ENCODE measurements around the gene SVEP1. TPM values are rescaled to one million over a fixed set of nuclear protein-coding genes. Genes with fewer than 3 reads are reported as not detected.
"Not testable (repeated sequence)": the region's sequence is repeated elsewhere in the genome, so short reads cannot be mapped to it uniquely, and the experiment has no call there.

SVEP1 gene
- total RNA-seq, 1 experiment from 2014 or later: not detected

GRCh38 chr9:110426052-110426709, 153.4 kb downstream of the SVEP1 start:
- Histone ChIP-seq H3K9me3 (ENCODE audit: low read length) (no peaks in the 10 kb centered on the region), H2AFZ (ENCODE audit: low read length) (no peak overlapping the region), H3K9ac (ENCODE audit: low read length) (no peak overlapping the region), H3K36me3 (ENCODE audit: insufficient read depth, low read length) (no peaks in the 10 kb centered on the region), H3K4me2 (ENCODE audit: low read depth, low read length, poor library complexity, severe bottlenecking) (no peak overlapping the region), H4K20me1 (ENCODE audit: insufficient read depth, low read depth, low read length) (no peaks in the 10 kb centered on the region), H3K27me3 (ENCODE audit: low read length) (no peaks in the 10 kb centered on the region), H3K27ac (ENCODE audit: low read length) (no peak overlapping the region), H3K79me2 (ENCODE audit: low read length) (no peaks in the 10 kb centered on the region), H3K4me1 (ENCODE audit: low read length) (no peaks in the 10 kb centered on the region), H3K9me2 (replicated peaks; ENCODE audit: insufficient read depth, low read length) (no peaks in the 10 kb centered on the region), H3K4me3 (ENCODE audit: low read length) (no peak overlapping the region)
- no peak for DNase-seq

- H4K20me1 ChIP-seq (ENCODE audit: insufficient read depth, low read depth, low read length): no peaks in the 10 kb centered on the region
- H3K4me3 ChIP-seq (ENCODE audit: low read length): no peak overlapping the region
Measured at GRCh38 chr9:110414471-110414870, 165.1 kb downstream of the SVEP1 start.

DNA sequence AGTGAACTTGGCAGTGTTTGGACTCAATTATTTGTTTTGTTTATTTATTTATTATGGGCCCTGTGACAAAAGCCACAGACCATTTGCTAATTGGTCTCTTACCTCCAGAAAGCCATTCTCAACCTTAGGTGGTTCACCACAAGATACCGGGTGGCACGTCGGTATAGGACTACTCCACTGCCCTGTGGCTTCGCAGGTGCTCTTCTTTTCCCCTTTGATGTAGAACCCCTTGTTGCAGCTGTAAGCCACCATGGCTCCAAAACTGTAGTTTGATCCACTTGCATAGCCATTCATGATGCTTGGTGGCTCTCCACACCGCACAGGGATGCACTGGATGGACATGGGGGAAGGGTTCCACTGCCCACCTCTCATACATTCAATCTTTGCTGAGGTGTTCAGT, 168.6 kb downstream of the SVEP1 start:
- no peaks in the 10 kb centered on the region for H3K4me1 ChIP-seq (ENCODE audit: low read length)

More at GRCh38 chr9:110414471-110414870, 165.1 kb downstream of the SVEP1 start:
- Histone ChIP-seq H3K79me2 (ENCODE audit: low read length) (no peaks in the 10 kb centered on the region), H3K36me3 (ENCODE audit: insufficient read depth, low read length) (no peaks in the 10 kb centered on the region), H3K4me1 (ENCODE audit: low read length) (no peaks in the 10 kb centered on the region), H3K27me3 (ENCODE audit: low read length) (no peaks in the 10 kb centered on the region), H3K27ac (ENCODE audit: low read length) (no peak overlapping the region), H3K9me2 (replicated peaks; ENCODE audit: insufficient read depth, low read length) (no peaks in the 10 kb centered on the region), H3K9ac (ENCODE audit: low read length) (no peak overlapping the region), H3K4me2 (ENCODE audit: low read depth, low read length, poor library complexity, severe bottlenecking) (no peak overlapping the region), H2AFZ (ENCODE audit: low read length) (no peak overlapping the region), H3K9me3 (ENCODE audit: low read length) (no peaks in the 10 kb centered on the region)
- DNase-seq: no peak

DNA sequence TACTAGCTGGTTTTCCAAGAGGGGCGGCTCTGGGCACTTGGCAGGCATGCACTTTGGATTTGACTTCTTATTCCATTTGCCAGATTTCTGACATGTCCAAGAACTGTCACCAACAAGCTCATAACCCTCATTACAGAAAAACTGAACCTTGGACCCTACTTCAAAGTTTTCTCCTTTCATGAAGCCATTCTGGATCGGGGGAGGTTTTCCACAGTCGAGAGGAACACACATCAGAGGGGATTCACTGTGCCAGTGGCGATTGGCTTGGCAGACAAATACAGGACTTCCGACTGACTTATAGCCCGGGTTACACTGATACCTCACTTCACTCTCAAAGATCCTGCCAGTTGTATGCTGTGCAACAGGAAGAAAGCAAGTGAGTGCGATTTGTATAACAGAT, 170.9 kb downstream of the SVEP1 start:
- no peaks in the 10 kb centered on the region for H3K9me2 ChIP-seq (replicated peaks; ENCODE audit: insufficient read depth, low read length)
- no peaks in the 10 kb centered on the region for H3K27me3 ChIP-seq (ENCODE audit: low read length)
- H3K9me3 ChIP-seq (ENCODE audit: low read length): no peaks in the 10 kb centered on the region
- no peak overlapping the region for H3K9ac ChIP-seq (ENCODE audit: low read length)
- no peaks in the 10 kb centered on the region for H3K36me3 ChIP-seq (ENCODE audit: insufficient read depth, low read length)
- no peaks in the 10 kb centered on the region for H3K79me2 ChIP-seq (ENCODE audit: low read length)
- H3K4me1 ChIP-seq (ENCODE audit: low read length): no peaks in the 10 kb centered on the region
- no peaks in the 10 kb centered on the region for H4K20me1 ChIP-seq (ENCODE audit: insufficient read depth, low read depth, low read length)
- no peak for DNase-seq
- H2AFZ ChIP-seq (ENCODE audit: low read length): no peak overlapping the region
- no peak overlapping the region for H3K4me3 ChIP-seq (ENCODE audit: low read length)
- H3K27ac ChIP-seq (ENCODE audit: low read length): no peak overlapping the region
- H3K4me2 ChIP-seq (ENCODE audit: low read depth, low read length, poor library complexity, severe bottlenecking): no peak overlapping the region

More for the DNA sequence above, 168.6 kb downstream of the SVEP1 start:
- DNase-seq: no peak
- Histone ChIP-seq H3K9me3 (ENCODE audit: low read length) (no peaks in the 10 kb centered on the region), H3K9ac (ENCODE audit: low read length) (no peak overlapping the region), H3K27ac (ENCODE audit: low read length) (no peak overlapping the region), H3K4me2 (ENCODE audit: low read depth, low read length, poor library complexity, severe bottlenecking) (no peak overlapping the region), H3K9me2 (replicated peaks; ENCODE audit: insufficient read depth, low read length) (no peaks in the 10 kb centered on the region), H3K27me3 (ENCODE audit: low read length) (no peaks in the 10 kb centered on the region), H4K20me1 (ENCODE audit: insufficient read depth, low read depth, low read length) (no peaks in the 10 kb centered on the region), H3K79me2 (ENCODE audit: low read length) (no peaks in the 10 kb centered on the region), H2AFZ (ENCODE audit: low read length) (no peak overlapping the region), H3K36me3 (ENCODE audit: insufficient read depth, low read length) (no peaks in the 10 kb centered on the region), H3K4me3 (ENCODE audit: low read length) (no peak overlapping the region)

DNA sequence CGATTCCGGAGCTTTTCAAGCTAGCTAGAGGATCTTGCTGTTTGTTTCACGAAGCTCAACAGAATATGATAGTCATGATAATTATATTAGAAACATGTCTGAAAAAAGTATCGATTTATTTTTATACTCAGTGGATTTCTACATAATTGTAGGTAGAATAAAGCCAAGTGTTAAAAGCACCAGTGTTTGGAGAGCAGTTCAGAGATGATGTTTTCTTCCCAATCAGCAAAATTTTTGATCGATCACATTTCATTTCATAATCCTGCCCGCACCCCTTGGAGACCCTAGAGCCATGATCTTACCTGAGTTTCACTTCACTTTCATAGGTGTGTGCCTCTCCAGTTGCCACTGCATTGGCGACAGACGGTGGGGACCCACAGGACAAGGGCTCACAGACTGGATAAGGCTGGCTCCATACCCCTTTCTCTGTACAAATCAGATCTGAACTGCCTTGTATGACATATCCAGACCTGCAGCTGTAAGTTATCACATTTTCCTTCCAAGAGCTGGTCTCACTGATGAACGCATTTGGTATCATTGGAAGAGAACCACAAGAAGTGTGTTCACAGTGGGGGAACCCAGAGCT, 173.6 kb downstream of the SVEP1 start:
- Histone ChIP-seq H3K36me3 (ENCODE audit: insufficient read depth, low read length) (no peaks in the 10 kb centered on the region), H3K4me2 (ENCODE audit: low read depth, low read length, poor library complexity, severe bottlenecking) (no peak overlapping the region)
- DNase-seq: no peak

DNA sequence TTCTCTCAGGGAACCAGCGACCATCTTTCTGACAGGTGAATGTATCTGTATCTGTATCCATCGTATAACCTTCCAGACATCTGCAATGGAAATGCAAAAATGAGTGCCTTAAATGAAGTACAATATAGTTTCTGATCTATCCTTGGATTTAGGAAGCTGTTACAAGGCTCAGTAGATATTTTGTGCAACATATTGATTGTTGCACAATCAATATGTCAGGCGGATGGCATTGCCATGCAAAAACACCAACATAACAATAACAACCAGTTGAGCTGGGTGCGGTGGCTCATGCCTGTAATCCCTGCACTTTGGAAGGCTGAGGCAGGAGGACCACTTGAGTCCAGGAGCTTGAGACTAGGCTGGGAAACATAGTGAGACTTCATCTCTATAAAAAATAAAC, 175.1 kb downstream of the SVEP1 start:
- H3K79me2 ChIP-seq (ENCODE audit: low read length): no peaks in the 10 kb centered on the region
- no peaks in the 10 kb centered on the region for H3K9me2 ChIP-seq (replicated peaks; ENCODE audit: insufficient read depth, low read length)
- H3K4me3 ChIP-seq (ENCODE audit: low read length): no peak overlapping the region
- no peaks in the 10 kb centered on the region for H4K20me1 ChIP-seq (ENCODE audit: insufficient read depth, low read depth, low read length)
- H3K36me3 ChIP-seq (ENCODE audit: insufficient read depth, low read length): no peaks in the 10 kb centered on the region
- H3K9me3 ChIP-seq (ENCODE audit: low read length): no peaks in the 10 kb centered on the region
- H3K27ac ChIP-seq (ENCODE audit: low read length): no peak overlapping the region
- no peak overlapping the region for H3K9ac ChIP-seq (ENCODE audit: low read length)
- no peaks in the 10 kb centered on the region for H3K27me3 ChIP-seq (ENCODE audit: low read length)
- no peaks in the 10 kb centered on the region for H3K4me1 ChIP-seq (ENCODE audit: low read length)
- H3K4me2 ChIP-seq (ENCODE audit: low read depth, low read length, poor library complexity, severe bottlenecking): no peak overlapping the region
- no peak for DNase-seq
- no peak overlapping the region for H2AFZ ChIP-seq (ENCODE audit: low read length)

More for the DNA sequence above, 173.6 kb downstream of the SVEP1 start:
- Histone ChIP-seq H3K9me3 (ENCODE audit: low read length) (no peaks in the 10 kb centered on the region), H3K27me3 (ENCODE audit: low read length) (no peaks in the 10 kb centered on the region), H2AFZ (ENCODE audit: low read length) (no peak overlapping the region), H3K9me2 (replicated peaks; ENCODE audit: insufficient read depth, low read length) (no peaks in the 10 kb centered on the region), H4K20me1 (ENCODE audit: insufficient read depth, low read depth, low read length) (no peaks in the 10 kb centered on the region), H3K4me1 (ENCODE audit: low read length) (no peaks in the 10 kb centered on the region), H3K9ac (ENCODE audit: low read length) (no peak overlapping the region), H3K4me3 (ENCODE audit: low read length) (no peak overlapping the region), H3K79me2 (ENCODE audit: low read length) (no peaks in the 10 kb centered on the region), H3K27ac (ENCODE audit: low read length) (no peak overlapping the region)

- no peak for DNase-seq
- no peak overlapping the region for H2AFZ ChIP-seq (ENCODE audit: low read length)
- H3K9me3 ChIP-seq (ENCODE audit: low read length): no peaks in the 10 kb centered on the region
- no peaks in the 10 kb centered on the region for H3K36me3 ChIP-seq (ENCODE audit: insufficient read depth, low read length)
- no peak overlapping the region for H3K4me3 ChIP-seq (ENCODE audit: low read length)
- H3K4me2 ChIP-seq (ENCODE audit: low read depth, low read length, poor library complexity, severe bottlenecking): no peak overlapping the region
- no peaks in the 10 kb centered on the region for H3K79me2 ChIP-seq (ENCODE audit: low read length)
- H4K20me1 ChIP-seq (ENCODE audit: insufficient read depth, low read depth, low read length): no peaks in the 10 kb centered on the region
- H3K27me3 ChIP-seq (ENCODE audit: low read length): no peaks in the 10 kb centered on the region
- H3K4me1 ChIP-seq (ENCODE audit: low read length): no peaks in the 10 kb centered on the region
- H3K9ac ChIP-seq (ENCODE audit: low read length): no peak overlapping the region
- no peak overlapping the region for H3K27ac ChIP-seq (ENCODE audit: low read length)
- H3K9me2 ChIP-seq (replicated peaks; ENCODE audit: insufficient read depth, low read length): no peaks in the 10 kb centered on the region
Measured at GRCh38 chr9:110399983-110400382, 179.6 kb downstream of the SVEP1 start.

DNA sequence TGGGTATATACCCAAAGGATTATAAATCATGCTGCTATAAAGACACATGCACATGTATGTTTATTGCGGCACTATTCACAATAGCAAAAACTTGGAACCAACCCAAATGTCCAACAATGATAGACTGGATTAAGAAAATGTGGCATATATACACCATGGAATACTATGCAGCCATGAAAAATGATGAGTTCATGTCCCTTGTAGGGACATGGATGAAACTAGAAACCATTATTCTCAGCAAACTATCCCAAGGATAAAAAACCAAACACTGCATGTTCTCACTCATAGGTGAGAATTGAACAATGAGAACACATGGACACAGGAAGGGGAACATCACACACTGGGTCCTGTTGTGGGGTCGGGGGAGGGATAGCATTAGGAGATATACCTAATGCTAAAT, 180.5 kb downstream of the SVEP1 start:
- not testable (repeated sequence) for H3K9me3 ChIP-seq (ENCODE audit: low read length); H2AFZ ChIP-seq (ENCODE audit: low read length); DNase-seq; H4K20me1 ChIP-seq (ENCODE audit: insufficient read depth, low read depth, low read length); H3K4me2 ChIP-seq (ENCODE audit: low read depth, low read length, poor library complexity, severe bottlenecking); H3K4me3 ChIP-seq (ENCODE audit: low read length); H3K9me2 ChIP-seq (replicated peaks; ENCODE audit: insufficient read depth, low read length); H3K9ac ChIP-seq (ENCODE audit: low read length); H3K4me1 ChIP-seq (ENCODE audit: low read length); H3K27me3 ChIP-seq (ENCODE audit: low read length); H3K36me3 ChIP-seq (ENCODE audit: insufficient read depth, low read length); H3K27ac ChIP-seq (ENCODE audit: low read length); H3K79me2 ChIP-seq (ENCODE audit: low read length)
